ENCODE data around the gene UCP3. TPM values are rescaled to one million over a fixed set of nuclear protein-coding genes. Genes with fewer than 3 reads are reported as not detected.
A peak's percentile ranks its signal among the peaks of the same experiment; 100 is the strongest.

Gene UCP3
- total RNA-seq, 3 donors from 2014 or later (not counting 1 experiment from before 2014, with no cell fraction given), result 7.8 to 8.6 (median 8.5) TPM

DNA sequence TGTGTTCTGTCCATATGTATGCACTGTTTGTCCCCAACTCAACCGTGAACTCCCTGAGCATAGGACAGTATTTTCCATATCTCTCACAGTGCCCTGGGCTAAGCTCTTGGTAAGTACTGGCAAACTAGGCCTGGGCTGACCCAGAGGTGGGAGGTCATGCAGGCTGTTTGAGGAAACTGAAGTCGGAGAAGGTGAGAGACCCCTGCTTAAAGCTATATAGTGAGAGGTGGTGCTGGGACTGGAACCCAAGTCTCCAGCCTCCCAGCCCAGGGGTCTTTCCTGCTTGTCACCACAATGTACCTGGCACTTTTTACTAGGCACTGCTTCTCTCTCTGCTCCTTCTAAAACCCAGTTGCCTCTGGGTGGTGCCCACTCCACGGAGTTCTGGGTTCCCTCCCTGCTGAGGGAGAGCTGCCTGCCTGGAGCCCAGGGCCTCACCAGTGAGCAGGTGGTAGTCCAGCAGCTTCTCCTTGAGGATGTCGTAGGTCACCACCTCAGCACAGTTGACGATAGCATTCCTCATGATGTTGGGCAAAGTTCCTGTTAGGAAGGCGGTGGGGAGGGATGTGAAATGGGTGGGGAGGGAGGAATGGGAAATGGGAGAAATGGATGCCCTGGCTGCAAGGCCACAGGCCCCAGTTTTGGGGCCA is 4.7 kb downstream of the UCP3 start:
- H3K27me3 Mint-ChIP-seq (ENCODE audit: low read depth in 2 of 2), result no peaks in the 10 kb centered on the region
- ATAC-seq, result no peak
- TF ChIP-seq, protein P1, sequence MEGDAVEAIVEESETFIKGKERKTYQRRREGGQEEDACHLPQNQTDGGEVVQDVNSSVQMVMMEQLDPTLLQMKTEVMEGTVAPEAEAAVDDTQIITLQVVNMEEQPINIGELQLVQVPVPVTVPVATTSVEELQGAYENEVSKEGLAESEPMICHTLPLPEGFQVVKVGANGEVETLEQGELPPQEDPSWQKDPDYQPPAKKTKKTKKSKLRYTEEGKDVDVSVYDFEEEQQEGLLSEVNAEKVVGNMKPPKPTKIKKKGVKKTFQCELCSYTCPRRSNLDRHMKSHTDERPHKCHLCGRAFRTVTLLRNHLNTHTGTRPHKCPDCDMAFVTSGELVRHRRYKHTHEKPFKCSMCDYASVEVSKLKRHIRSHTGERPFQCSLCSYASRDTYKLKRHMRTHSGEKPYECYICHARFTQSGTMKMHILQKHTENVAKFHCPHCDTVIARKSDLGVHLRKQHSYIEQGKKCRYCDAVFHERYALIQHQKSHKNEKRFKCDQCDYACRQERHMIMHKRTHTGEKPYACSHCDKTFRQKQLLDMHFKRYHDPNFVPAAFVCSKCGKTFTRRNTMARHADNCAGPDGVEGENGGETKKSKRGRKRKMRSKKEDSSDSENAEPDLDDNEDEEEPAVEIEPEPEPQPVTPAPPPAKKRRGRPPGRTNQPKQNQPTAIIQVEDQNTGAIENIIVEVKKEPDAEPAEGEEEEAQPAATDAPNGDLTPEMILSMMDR (IDR thresholded peaks at IDR 0.05), result no peak
- H3K4me1 Mint-ChIP-seq, result peaks cover 75 to 84% of the 10 kb centered on the region in 2 donors
- DNase-seq, result peak in 1 of 2 donors; percentile 5
- Histone ChIP-seq H3K27me3 (ENCODE audit: control insufficient read depth, insufficient read depth, low read length) (no peaks in the 10 kb centered on the region), H3K4me3 (ENCODE audit: low read length) (no peak overlapping the region), H3K36me3 (ENCODE audit: control insufficient read depth, insufficient read depth, low read length) (peaks cover 8% of the 10 kb centered on the region), H3K4me1 (ENCODE audit: control insufficient read depth, insufficient read depth, low read length) (peaks cover 75% of the 10 kb centered on the region), H3K9me3 (ENCODE audit: control insufficient read depth, insufficient read depth, low read length) (no peaks in the 10 kb centered on the region), H3K27ac (ENCODE audit: low read length) (peak overlapping the region; percentile 76)
- no peaks in the 10 kb centered on the region for H3K9me3 Mint-ChIP-seq
- peak overlapping the region; percentile 91 to 93 for H3K27ac Mint-ChIP-seq
- no peak overlapping the region for H3K4me3 Mint-ChIP-seq
- intact Hi-C loops (cut with micrococcal nuclease), result loop anchor here (2.0 kb wide), 1 partner anchor 39 kb away; no protein-coding TSS in a partner anchor
- WGBS (ENCODE audit: insufficient coverage), result 87% methylated on average over 6 of the region's 6 CpGs
- H3K36me3 Mint-ChIP-seq, result no peaks in the 10 kb centered on the region

DNA sequence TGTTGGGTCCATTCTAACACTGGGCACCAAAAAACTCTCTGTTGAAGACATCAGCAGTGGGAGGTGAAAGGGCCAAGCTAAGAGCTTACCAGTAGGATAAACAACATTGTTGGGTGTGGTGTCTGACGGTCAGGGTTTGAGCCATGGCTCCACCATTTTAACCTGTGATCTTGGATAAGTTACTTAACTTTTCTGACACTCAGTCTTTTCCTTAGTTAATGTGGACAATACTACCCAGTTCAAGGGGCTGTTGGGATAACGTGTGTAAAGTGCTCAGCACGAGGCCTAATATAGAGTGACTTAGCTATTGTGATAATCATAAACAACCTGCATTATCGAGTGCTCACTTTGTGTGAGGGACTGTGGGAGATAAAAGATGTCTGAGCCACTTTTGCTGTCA is 6.1 kb downstream of the UCP3 start:
- intact Hi-C loops (cut with micrococcal nuclease), result no loop called here
- H3K36me3 ChIP-seq (ENCODE audit: control insufficient read depth, insufficient read depth, low read length), result peaks cover 8% of the 10 kb centered on the region
- ATAC-seq (no peak), DNase-seq (no peak)
- WGBS (ENCODE audit: insufficient coverage), result 96% methylated on average over 4 of the region's 4 CpGs
- no peak overlapping the region for H3K4me3 ChIP-seq (ENCODE audit: low read length)
- H3K27ac ChIP-seq (ENCODE audit: low read length), result peak overlapping the region; percentile 9
- peaks cover 65% of the 10 kb centered on the region for H3K4me1 ChIP-seq (ENCODE audit: control insufficient read depth, insufficient read depth, low read length)
- Mint-ChIP-seq H3K27ac (peak overlapping the region; percentile 91 to 93), H3K36me3 (no peaks in the 10 kb centered on the region), H3K9me3 (no peaks in the 10 kb centered on the region), H3K4me3 (peak overlapping the region; percentile 43), H3K4me1 (peaks cover 68 to 79% of the 10 kb centered on the region in 2 donors), H3K27me3 (ENCODE audit: low read depth in 2 of 2) (no peaks in the 10 kb centered on the region)
- no peaks in the 10 kb centered on the region for H3K27me3 ChIP-seq (ENCODE audit: control insufficient read depth, insufficient read depth, low read length)
- no peaks in the 10 kb centered on the region for H3K9me3 ChIP-seq (ENCODE audit: control insufficient read depth, insufficient read depth, low read length)
- TF ChIP-seq, protein P1 (IDR thresholded peaks at IDR 0.05), result no peak

DNA sequence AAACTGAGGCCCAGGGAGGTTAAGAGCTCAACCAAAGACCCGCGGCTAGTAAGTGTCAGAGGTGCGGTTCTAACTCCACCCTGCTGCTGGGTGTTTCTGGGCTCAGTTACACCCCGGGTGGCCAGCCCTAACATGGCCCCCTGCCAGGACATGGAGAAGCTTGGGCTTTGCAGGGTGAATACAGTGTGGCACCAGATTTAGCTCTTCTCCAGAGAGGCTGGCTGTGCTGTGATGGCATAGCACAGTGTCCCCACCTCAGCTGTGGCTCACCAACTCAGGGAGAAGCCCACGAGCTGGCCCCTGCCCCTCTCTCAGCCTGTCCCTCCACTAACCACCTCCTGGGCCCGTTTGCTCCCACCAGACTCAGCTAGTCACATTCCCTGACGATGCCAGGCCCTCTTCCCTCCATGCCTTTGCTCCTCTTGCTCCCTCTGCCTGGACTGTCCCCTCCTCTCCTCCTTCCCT is 7.0 kb downstream of the UCP3 start:
- no peak overlapping the region for H3K4me3 ChIP-seq (ENCODE audit: low read length)
- Mint-ChIP-seq H3K9me3 (no peaks in the 10 kb centered on the region), H3K4me3 (peak overlapping the region; percentile 83), H3K4me1 (peaks cover 76 to 89% of the 10 kb centered on the region in 2 donors), H3K27ac (peak overlapping the region; percentile 91 to 93), H3K27me3 (ENCODE audit: low read depth in 2 of 2) (no peaks in the 10 kb centered on the region), H3K36me3 (no peaks in the 10 kb centered on the region)
- TF ChIP-seq, protein P1 (IDR thresholded peaks at IDR 0.05), result no peak
- no peaks in the 10 kb centered on the region for H3K27me3 ChIP-seq (ENCODE audit: control insufficient read depth, insufficient read depth, low read length)
- no peaks in the 10 kb centered on the region for H3K9me3 ChIP-seq (ENCODE audit: control insufficient read depth, insufficient read depth, low read length)
- DNase-seq (peak; percentile 32 to 39), ATAC-seq (peak; percentile 49 to 60 (median 58))
- peaks cover 8% of the 10 kb centered on the region for H3K36me3 ChIP-seq (ENCODE audit: control insufficient read depth, insufficient read depth, low read length)
- H3K4me1 ChIP-seq (ENCODE audit: control insufficient read depth, insufficient read depth, low read length), result peaks cover 69% of the 10 kb centered on the region
- intact Hi-C loops (cut with micrococcal nuclease), result no loop called here
- 55% methylated on average over 7 of the region's 7 CpGs for WGBS (ENCODE audit: insufficient coverage)
- H3K27ac ChIP-seq (ENCODE audit: low read length), result peak overlapping the region; percentile 77
